OCI-LY3 (cell line): ENCODE results near the gene SRD5A1.

Source experiments
- EZH2phosphoT487 ChIP-seq: fragments of 200-600 bp; shearing (Covaris generic); IDR thresholded peaks from 2 replicates; pipeline ENCODE4 v1.6.1; 2018; ENCODE audit warnings: antibody characterized with exemption, mixed run types, low read depth
- TF ChIP-seq, protein P1 (sequence below): fragments of 200-600, 300-600 bp; sonication (generic); IDR thresholded peaks from 2 replicates; pipeline ENCODE4 v1.5.1; 2014; ENCODE audit warnings: antibody characterized with exemption, low read length, low read depth

GRCh38 chr5:6717247-6717646, 84.0 kb downstream of the SRD5A1 start:
- TF ChIP-seq, protein P1, sequence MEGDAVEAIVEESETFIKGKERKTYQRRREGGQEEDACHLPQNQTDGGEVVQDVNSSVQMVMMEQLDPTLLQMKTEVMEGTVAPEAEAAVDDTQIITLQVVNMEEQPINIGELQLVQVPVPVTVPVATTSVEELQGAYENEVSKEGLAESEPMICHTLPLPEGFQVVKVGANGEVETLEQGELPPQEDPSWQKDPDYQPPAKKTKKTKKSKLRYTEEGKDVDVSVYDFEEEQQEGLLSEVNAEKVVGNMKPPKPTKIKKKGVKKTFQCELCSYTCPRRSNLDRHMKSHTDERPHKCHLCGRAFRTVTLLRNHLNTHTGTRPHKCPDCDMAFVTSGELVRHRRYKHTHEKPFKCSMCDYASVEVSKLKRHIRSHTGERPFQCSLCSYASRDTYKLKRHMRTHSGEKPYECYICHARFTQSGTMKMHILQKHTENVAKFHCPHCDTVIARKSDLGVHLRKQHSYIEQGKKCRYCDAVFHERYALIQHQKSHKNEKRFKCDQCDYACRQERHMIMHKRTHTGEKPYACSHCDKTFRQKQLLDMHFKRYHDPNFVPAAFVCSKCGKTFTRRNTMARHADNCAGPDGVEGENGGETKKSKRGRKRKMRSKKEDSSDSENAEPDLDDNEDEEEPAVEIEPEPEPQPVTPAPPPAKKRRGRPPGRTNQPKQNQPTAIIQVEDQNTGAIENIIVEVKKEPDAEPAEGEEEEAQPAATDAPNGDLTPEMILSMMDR = no peak
- no peak for TF ChIP-seq EZH2phosphoT487
